GM06990 (cell line): Measurements from ENCODE around the gene IFI30.
A peak's percentile ranks its signal among the peaks of the same experiment; 100 is the strongest.
"Not testable (repeated sequence)": the region's sequence is repeated elsewhere in the genome, so short reads cannot be mapped to it uniquely, and the experiment has no call there.

Experiments used
- DNase-seq: peaks from one replicate; pipeline ENCODE4 v3.0.0-alpha.2; 2011; ENCODE audit not compliant: insufficient read length; ENCODE audit errors: extremely low read depth
- H3K27me3 ChIP-seq: replicated peaks from 2 replicates; pipeline ENCODE4 v1.6.0; 2011; ENCODE audit warnings: low read length; ENCODE audit not compliant: control insufficient read depth, insufficient read depth
- H3K36me3 ChIP-seq: 2 replicates; pipeline ENCODE4 v1.5.1; 2011; ENCODE audit warnings: low read length; ENCODE audit not compliant: control insufficient read depth, insufficient read depth
- H3K4me3 ChIP-seq: replicated peaks from 2 replicates; pipeline ENCODE4 v1.5.1; 2011; ENCODE audit warnings: low read depth, mild to moderate bottlenecking, control low read depth, low read length
- CTCF ChIP-seq: IDR thresholded peaks from 2 replicates; pipeline ENCODE4 v1.5.1; 2011; ENCODE audit warnings: low read length, control low read depth, mild to moderate bottlenecking, inconsistent platforms; ENCODE audit not compliant: insufficient read depth, poor library complexity, severe bottlenecking

Gene IFI30

GRCh38 chr19:18208098-18208951 is 34.7 kb downstream of the IFI30 start:
- Histone ChIP-seq H3K27me3 (peaks cover 2% of the 10 kb centered on the region), H3K36me3 (no peaks in the 10 kb centered on the region), H3K4me3 (no peak overlapping the region)
- no peak for DNase-seq
- TF ChIP-seq CTCF = peak; percentile 84

- not testable (repeated sequence) for H3K36me3 ChIP-seq, DNase-seq, H3K27me3 ChIP-seq, H3K4me3 ChIP-seq
Measured at GRCh38 chr19:18209912-18210311, 36.3 kb downstream of the IFI30 start.

- H3K4me3 ChIP-seq = no peak overlapping the region
- DNase-seq = no peak
- TF ChIP-seq CTCF = no peak
- H3K36me3 ChIP-seq = no peaks in the 10 kb centered on the region
- H3K27me3 ChIP-seq = peaks cover 2% of the 10 kb centered on the region
Measured at GRCh38 chr19:18211683-18212082, 38.1 kb downstream of the IFI30 start.

GRCh38 chr19:18214779-18215433 is 41.3 kb downstream of the IFI30 start:
- TF ChIP-seq CTCF = no peak
- Histone ChIP-seq H3K27me3 (no peaks in the 10 kb centered on the region; the same call in none of the 2 replicates), H3K36me3 (no peaks in the 10 kb centered on the region), H3K4me3 (no peak overlapping the region)
- DNase-seq = no peak

GRCh38 chr19:18216789-18217188 is 43.2 kb downstream of the IFI30 start:
- no peak overlapping the region for H3K4me3 ChIP-seq
- no peak for TF ChIP-seq CTCF
- DNase-seq = no peak
- no peaks in the 10 kb centered on the region for H3K27me3 ChIP-seq
- H3K36me3 ChIP-seq = no peaks in the 10 kb centered on the region

GRCh38 chr19:18218159-18218558 is 44.5 kb downstream of the IFI30 start:
- Histone ChIP-seq H3K27me3 (no peaks in the 10 kb centered on the region), H3K36me3 (no peaks in the 10 kb centered on the region), H3K4me3 (no peak overlapping the region)
- no peak for TF ChIP-seq CTCF
- no peak for DNase-seq
